ENCODE data around the gene MTMR1. TPM values are rescaled to one million over a fixed set of nuclear protein-coding genes. Genes with fewer than 3 reads are reported as not detected.

The MTMR1 gene
- total and polyA plus RNA-seq, 2 donors (not counting 1 experiment from before 2014, with no cell fraction given), result 30.8 to 67.5 TPM

GRCh38 chrX:150805736-150806135, 112.5 kb downstream of the MTMR1 start:
- H3K36me3 ChIP-seq (replicated peaks in 1 of 2; ENCODE audit: control extremely low read depth in 1 of 2, control insufficient read depth in 1 of 2, extremely low read depth in 1 of 2, insufficient read depth in 2 of 2, low read length in 1 of 2), result no peaks in the 10 kb centered on the region
- H4K20me1 ChIP-seq (ENCODE audit: control insufficient read depth, insufficient read depth, low read length, poor library complexity, severe bottlenecking), result no peaks in the 10 kb centered on the region
- no peak overlapping the region for H3K27ac ChIP-seq (ENCODE audit: low read length in 2 of 2)
- H3K4me1 ChIP-seq (ENCODE audit: control insufficient read depth in 2 of 2, insufficient read depth in 2 of 2, low read length in 2 of 2), result no peaks in the 10 kb centered on the region
- Mint-ChIP-seq H3K4me3 (no peak overlapping the region), H3K9me3 (ENCODE audit: insufficient read depth) (no peaks in the 10 kb centered on the region), H3K4me1 (no peaks in the 10 kb centered on the region), H3K27me3 (no peaks in the 10 kb centered on the region), H3K27ac (no peak overlapping the region)
- intact Hi-C loops (cut with micrococcal nuclease), result no loop called here
- no peaks in the 10 kb centered on the region for H3K27me3 ChIP-seq (replicated peaks in 1 of 4; ENCODE audit: control extremely low read depth in 1 of 4, control insufficient read depth in 3 of 4, insufficient read depth in 4 of 4, low read length in 3 of 4)
- ChIA-PET CTCF (no interaction called here), POLR2A (no interaction called here)
- TF ChIP-seq EZH2 (IDR thresholded peaks at IDR 0.05; ENCODE audit: borderline replicate concordance, insufficient read depth, low read depth, low read length, poor library complexity, severe bottlenecking) (no peak), CTCF (IDR thresholded peaks at IDR 0.05) (no peak)
- no peak overlapping the region for H3K9ac ChIP-seq (ENCODE audit: low read length)
- DNase-seq, result no peak
- WGBS (ENCODE audit: insufficient coverage), result no CpG with 5 or more reads among the region's 2 CpGs
- ATAC-seq (ENCODE audit: low read depth), result no peak
- H3K4me2 ChIP-seq (replicated peaks; ENCODE audit: low read depth, low read length, poor library complexity, severe bottlenecking), result no peak overlapping the region
- H3K79me2 ChIP-seq (ENCODE audit: control insufficient read depth, insufficient read depth, low read length), result no peaks in the 10 kb centered on the region
- no peaks in the 10 kb centered on the region for H3K9me3 ChIP-seq (ENCODE audit: control extremely low read depth in 1 of 3, control insufficient read depth in 2 of 3, insufficient read depth in 1 of 3, low read length in 2 of 3)
- no peak overlapping the region for H3K4me3 ChIP-seq (ENCODE audit: control extremely low read depth in 1 of 5, extremely low read depth in 1 of 5, insufficient read depth in 1 of 5, low read depth in 2 of 5, low read length in 4 of 5)
- no peak overlapping the region for H2AFZ ChIP-seq (ENCODE audit: insufficient read depth, low read depth, low read length, poor library complexity, severe bottlenecking)

GRCh38 chrX:150806827-150807226, 113.6 kb downstream of the MTMR1 start:
- H3K27ac Mint-ChIP-seq, result no peak overlapping the region
- H3K9me3 Mint-ChIP-seq (ENCODE audit: insufficient read depth), result no peaks in the 10 kb centered on the region
- Histone ChIP-seq H3K4me2 (replicated peaks; ENCODE audit: low read depth, low read length, poor library complexity, severe bottlenecking) (no peak overlapping the region), H3K36me3 (replicated peaks in 1 of 2; ENCODE audit: control extremely low read depth in 1 of 2, control insufficient read depth in 1 of 2, extremely low read depth in 1 of 2, insufficient read depth in 2 of 2, low read length in 1 of 2) (no peaks in the 10 kb centered on the region), H4K20me1 (ENCODE audit: control insufficient read depth, insufficient read depth, low read length, poor library complexity, severe bottlenecking) (no peaks in the 10 kb centered on the region), H3K4me1 (ENCODE audit: control insufficient read depth in 2 of 2, insufficient read depth in 2 of 2, low read length in 2 of 2) (no peaks in the 10 kb centered on the region), H3K9me3 (ENCODE audit: control extremely low read depth in 1 of 3, control insufficient read depth in 2 of 3, insufficient read depth in 1 of 3, low read length in 2 of 3) (no peaks in the 10 kb centered on the region), H3K4me3 (ENCODE audit: control extremely low read depth in 1 of 5, extremely low read depth in 1 of 5, insufficient read depth in 1 of 5, low read depth in 2 of 5, low read length in 4 of 5) (no peak overlapping the region), H3K27me3 (replicated peaks in 1 of 4; ENCODE audit: control extremely low read depth in 1 of 4, control insufficient read depth in 3 of 4, insufficient read depth in 4 of 4, low read length in 3 of 4) (no peaks in the 10 kb centered on the region), H3K27ac (ENCODE audit: low read length in 2 of 2) (no peak overlapping the region), H2AFZ (ENCODE audit: insufficient read depth, low read depth, low read length, poor library complexity, severe bottlenecking) (no peak overlapping the region), H3K9ac (ENCODE audit: low read length) (no peak overlapping the region), H3K79me2 (ENCODE audit: control insufficient read depth, insufficient read depth, low read length) (no peaks in the 10 kb centered on the region)
- no peak overlapping the region for H3K4me3 Mint-ChIP-seq
- no peak for DNase-seq
- no peak for ATAC-seq (ENCODE audit: low read depth)
- ChIA-PET POLR2A (no interaction called here), CTCF (no interaction called here)
- intact Hi-C loops (cut with micrococcal nuclease), result no loop called here
- WGBS (ENCODE audit: insufficient coverage), result no CpG with 5 or more reads among the region's 1 CpG
- no peak for TF ChIP-seq CTCF (IDR thresholded peaks at IDR 0.05)
- TF ChIP-seq EZH2 (IDR thresholded peaks at IDR 0.05; ENCODE audit: borderline replicate concordance, insufficient read depth, low read depth, low read length, poor library complexity, severe bottlenecking), result no peak
- H3K27me3 Mint-ChIP-seq, result no peaks in the 10 kb centered on the region
- no peaks in the 10 kb centered on the region for H3K4me1 Mint-ChIP-seq
